GM12874 (cell line): ENCODE data around the gene CDAN1.

Experiments
- TF ChIP-seq, protein P1 (sequence below): IDR thresholded peaks from 2 replicates; pipeline ENCODE4 v1.5.1; 2011; ENCODE audit warnings: low read depth, mild to moderate bottlenecking, control low read depth, low read length, moderate library complexity; ENCODE audit not compliant: insufficient read depth

CDAN1 gene

DNA sequence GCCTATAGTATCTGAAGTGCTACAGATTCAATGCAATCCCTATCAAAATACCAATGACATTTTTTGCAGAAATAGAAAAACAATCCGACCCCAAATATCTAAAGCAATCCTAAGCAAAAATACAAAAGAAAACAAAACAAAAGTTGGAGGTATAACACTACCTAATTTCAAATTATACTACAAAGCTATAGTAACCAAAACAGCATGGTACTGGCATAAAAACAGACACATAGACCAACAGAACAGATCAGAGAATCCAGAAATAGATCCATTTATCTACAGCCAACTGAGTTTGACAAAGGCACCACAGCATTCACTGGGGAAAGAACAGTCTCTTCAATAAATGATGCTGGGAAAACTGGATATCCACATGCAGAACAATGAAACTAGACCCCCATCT is 23.8 kb upstream of the CDAN1 start:
- TF ChIP-seq, protein P1, sequence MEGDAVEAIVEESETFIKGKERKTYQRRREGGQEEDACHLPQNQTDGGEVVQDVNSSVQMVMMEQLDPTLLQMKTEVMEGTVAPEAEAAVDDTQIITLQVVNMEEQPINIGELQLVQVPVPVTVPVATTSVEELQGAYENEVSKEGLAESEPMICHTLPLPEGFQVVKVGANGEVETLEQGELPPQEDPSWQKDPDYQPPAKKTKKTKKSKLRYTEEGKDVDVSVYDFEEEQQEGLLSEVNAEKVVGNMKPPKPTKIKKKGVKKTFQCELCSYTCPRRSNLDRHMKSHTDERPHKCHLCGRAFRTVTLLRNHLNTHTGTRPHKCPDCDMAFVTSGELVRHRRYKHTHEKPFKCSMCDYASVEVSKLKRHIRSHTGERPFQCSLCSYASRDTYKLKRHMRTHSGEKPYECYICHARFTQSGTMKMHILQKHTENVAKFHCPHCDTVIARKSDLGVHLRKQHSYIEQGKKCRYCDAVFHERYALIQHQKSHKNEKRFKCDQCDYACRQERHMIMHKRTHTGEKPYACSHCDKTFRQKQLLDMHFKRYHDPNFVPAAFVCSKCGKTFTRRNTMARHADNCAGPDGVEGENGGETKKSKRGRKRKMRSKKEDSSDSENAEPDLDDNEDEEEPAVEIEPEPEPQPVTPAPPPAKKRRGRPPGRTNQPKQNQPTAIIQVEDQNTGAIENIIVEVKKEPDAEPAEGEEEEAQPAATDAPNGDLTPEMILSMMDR = no peak

- TF ChIP-seq, protein P1 = no peak
Observed at GRCh38 chr15:42759093-42759492, 22.2 kb upstream of the CDAN1 start.

GRCh38 chr15:42750306-42750705 is 13.4 kb upstream of the CDAN1 start:
- TF ChIP-seq, protein P1 = no peak

- TF ChIP-seq, protein P1 = no peak
Observed at GRCh38 chr15:42749266-42749665, 12.3 kb upstream of the CDAN1 start.

DNA sequence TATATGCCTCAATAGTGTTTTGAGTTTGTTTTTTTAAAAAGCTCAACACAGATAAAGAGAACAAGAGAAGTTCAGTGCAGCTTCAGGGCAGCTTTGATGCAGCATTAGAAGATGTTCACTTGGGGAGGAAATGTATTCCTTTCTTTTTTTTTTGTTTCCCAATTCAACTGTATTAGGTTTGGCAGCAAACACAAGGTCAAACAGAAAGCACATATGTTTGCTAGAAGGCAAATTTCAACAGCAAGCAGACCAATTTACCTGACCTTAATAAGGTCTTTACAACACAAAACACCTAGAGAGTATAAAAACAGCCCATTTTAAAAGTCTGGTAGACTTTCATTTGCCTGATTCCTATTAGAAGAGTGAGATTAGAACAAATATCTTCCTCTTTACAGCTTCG is 7.3 kb upstream of the CDAN1 start:
- TF ChIP-seq, protein P1 = no peak

- TF ChIP-seq, protein P1 = no peak
Observed at GRCh38 chr15:42742149-42742548, 5.2 kb upstream of the CDAN1 start.

- TF ChIP-seq, protein P1 = no peak
Observed at GRCh38 chr15:42741710-42742109, 4.8 kb upstream of the CDAN1 start.

- TF ChIP-seq, protein P1 = no peak
Observed at GRCh38 chr15:42737529-42738328, 801 bp upstream of the CDAN1 start.
